Caco-2 (cell line): Measurements from ENCODE around the gene MGMT. TPM values are rescaled to one million over a fixed set of nuclear protein-coding genes. Genes with fewer than 3 reads are reported as not detected.

Source experiments
- BruUV-seq: library from RNA; stranded (reverse); fragments of 400-500 nt; replicated peaks from 2 replicates; lab custom pipeline; 2021; lab: Mats Ljungman, UMichigan
- CTCF ChIA-PET: fragments of 300-600 bp; sonication (Branson Sonifier 250); formaldehyde crosslinking; loops from one replicate; lab custom pipeline; 2022; ENCODE audit warnings: antibody characterized with exemption; lab: Charles Lee
- POLR2A ChIA-PET: fragments of 300-600 bp; sonication (Branson Sonifier 250); formaldehyde crosslinking; loops from one replicate; lab custom pipeline; 2022; ENCODE audit warnings: antibody characterized with exemption; lab: Charles Lee
- DNase-seq, 2 experiments: peaks; one replicate each; pipeline versions ENCODE4 v3.0.0 to v3.0.0-alpha.2; 2020 to 2022
- H3K27me3 ChIP-seq: replicated peaks from 2 replicates; pipeline ENCODE4 v1.6.0; 2011; ENCODE audit warnings: low read length; ENCODE audit not compliant: control insufficient read depth, insufficient read depth
- H3K36me3 ChIP-seq: 2 replicates; pipeline ENCODE4 v1.5.1; 2011; ENCODE audit warnings: low read length; ENCODE audit not compliant: control insufficient read depth, insufficient read depth
- H3K4me1 ChIP-seq: fragments of 250-450 bp; sonication (Bioruptor Pico); 2 replicates; pipeline ENCODE4 v1.5.1; 2020; ENCODE audit warnings: mild to moderate bottlenecking
- H3K4me3 ChIP-seq: 2 replicates; pipeline ENCODE4 v1.5.1; 2011; ENCODE audit warnings: low read depth, mild to moderate bottlenecking, control low read depth, low read length
- H3K9me3 ChIP-seq: fragments of 250-450 bp; sonication (Bioruptor Pico); 2 replicates; pipeline ENCODE4 v1.5.1; 2020; ENCODE audit warnings: mild to moderate bottlenecking, moderate library complexity
- H3K27ac Mint-ChIP-seq: one replicate; pipeline ENCODE4 v1.8.0; 2022; ENCODE audit warnings: mixed read lengths; ENCODE audit not compliant: unreplicated experiment
- H3K27me3 Mint-ChIP-seq: one replicate; pipeline ENCODE4 v1.8.0; 2022; ENCODE audit warnings: mixed read lengths; ENCODE audit not compliant: insufficient read depth, unreplicated experiment
- H3K36me3 Mint-ChIP-seq: one replicate; pipeline ENCODE4 v1.8.0; 2022; ENCODE audit warnings: mild to moderate bottlenecking, mixed read lengths; ENCODE audit not compliant: insufficient read depth, unreplicated experiment
- H3K4me1 Mint-ChIP-seq: one replicate; pipeline ENCODE4 v1.8.0; 2022; ENCODE audit warnings: low read depth, mixed read lengths; ENCODE audit not compliant: unreplicated experiment
- H3K4me3 Mint-ChIP-seq: one replicate; pipeline ENCODE4 v1.8.0; 2022; ENCODE audit warnings: mild to moderate bottlenecking, moderate library complexity, mixed read lengths; ENCODE audit not compliant: unreplicated experiment
- H3K9me3 Mint-ChIP-seq: one replicate; pipeline ENCODE4 v1.8.0; 2022; ENCODE audit warnings: mixed read lengths; ENCODE audit not compliant: unreplicated experiment
- CTCF ChIP-seq, 2 experiments: fragments of 200-600 bp in 1 of 2; IDR thresholded peaks; 1 replicate in 1 of 2; 2 replicates in 1 of 2; pipeline versions ENCODE4 v1.5.1 to v1.8.0; 2011 to 2022; ENCODE audit warnings: antibody characterized with exemption in 1 of 2, control low read depth in 1 of 2, inconsistent platforms in 1 of 2, low read depth in 1 of 2, low read length in 1 of 2, mild to moderate bottlenecking in 1 of 2, moderate library complexity in 1 of 2; ENCODE audit not compliant: insufficient read depth in 1 of 2, severe bottlenecking in 1 of 2, unreplicated experiment in 1 of 2
- intact Hi-C: fragments of 100-400 bp; cut with micrococcal nuclease; formaldehyde crosslinking; loops from one replicate; pipeline ENCODE4 v1.10.0; 2022; ENCODE audit not compliant: unreplicated experiment
- total RNA-seq: library from RNA; stranded (reverse); gene quantifications from 2 replicates; pipeline ENCODE4 v1.2.3, GENCODE V29; 2022

MGMT gene
- total RNA-seq, 1 experiment from 2014 or later: 57.0 TPM

- Mint-ChIP-seq H3K27ac (no peak overlapping the region), H3K9me3 (peaks cover 30% of the 10 kb centered on the region)
- intact Hi-C loops: no loop called here
Measured at GRCh38 chr10:129589546-129589945, 122.5 kb downstream of the MGMT start.

GRCh38 chr10:129593953-129594352 is 126.9 kb downstream of the MGMT start:
- intact Hi-C loops: no loop called here
- POLR2A ChIA-PET: no interaction called here

More at GRCh38 chr10:129589546-129589945, 122.5 kb downstream of the MGMT start:
- Histone ChIP-seq H3K36me3 (no peaks in the 10 kb centered on the region), H3K9me3 (peaks cover 12% of the 10 kb centered on the region; the same call in 1 of the 2 replicates), H3K27me3 (no peaks in the 10 kb centered on the region), H3K4me1 (no peaks in the 10 kb centered on the region), H3K4me3 (no peak overlapping the region)
- DNase-seq: no peak
- H3K4me3 Mint-ChIP-seq: no peak overlapping the region
- TF ChIP-seq CTCF (IDR thresholded peaks at IDR 0.05; ENCODE audit: insufficient read depth in 1 of 2, low read depth in 1 of 2, low read length in 1 of 2, severe bottlenecking in 1 of 2, unreplicated experiment in 1 of 2): no peak
- peaks cover 11% of the 10 kb centered on the region for H3K36me3 Mint-ChIP-seq
- POLR2A ChIA-PET: no interaction called here
- BruUV-seq: no TSS peak
- CTCF ChIA-PET: no interaction called here
- H3K27me3 Mint-ChIP-seq: no peaks in the 10 kb centered on the region
- no peaks in the 10 kb centered on the region for H3K4me1 Mint-ChIP-seq

GRCh38 chr10:129594811-129595210 is 127.8 kb downstream of the MGMT start:
- TF ChIP-seq CTCF (IDR thresholded peaks at IDR 0.05; ENCODE audit: insufficient read depth in 1 of 2, low read depth in 1 of 2, low read length in 1 of 2, severe bottlenecking in 1 of 2, unreplicated experiment in 1 of 2): no peak
- Histone ChIP-seq H3K4me3 (no peak overlapping the region), H3K36me3 (no peaks in the 10 kb centered on the region), H3K9me3 (no peaks in the 10 kb centered on the region), H3K4me1 (no peaks in the 10 kb centered on the region), H3K27me3 (no peaks in the 10 kb centered on the region)
- no TSS peak for BruUV-seq
- no peak for DNase-seq
- Mint-ChIP-seq H3K4me1 (no peaks in the 10 kb centered on the region), H3K9me3 (no peaks in the 10 kb centered on the region), H3K27ac (no peak overlapping the region), H3K4me3 (no peak overlapping the region), H3K36me3 (peaks cover 18% of the 10 kb centered on the region), H3K27me3 (no peaks in the 10 kb centered on the region)
- intact Hi-C loops: no loop called here
- CTCF ChIA-PET: no interaction called here
- POLR2A ChIA-PET: no interaction called here

More at GRCh38 chr10:129593953-129594352, 126.9 kb downstream of the MGMT start:
- Histone ChIP-seq H3K27me3 (no peaks in the 10 kb centered on the region), H3K9me3 (no peaks in the 10 kb centered on the region), H3K4me1 (no peaks in the 10 kb centered on the region), H3K4me3 (no peak overlapping the region), H3K36me3 (no peaks in the 10 kb centered on the region)
- no peak overlapping the region for H3K27ac Mint-ChIP-seq
- H3K27me3 Mint-ChIP-seq: no peaks in the 10 kb centered on the region
- peaks cover 18% of the 10 kb centered on the region for H3K36me3 Mint-ChIP-seq
- no peaks in the 10 kb centered on the region for H3K4me1 Mint-ChIP-seq
- CTCF ChIA-PET: no interaction called here
- H3K4me3 Mint-ChIP-seq: no peak overlapping the region
- no TSS peak for BruUV-seq
- no peaks in the 10 kb centered on the region for H3K9me3 Mint-ChIP-seq
- no peak for DNase-seq
- TF ChIP-seq CTCF (IDR thresholded peaks at IDR 0.05; ENCODE audit: insufficient read depth in 1 of 2, low read depth in 1 of 2, low read length in 1 of 2, severe bottlenecking in 1 of 2, unreplicated experiment in 1 of 2): no peak
